Measurements from ENCODE around the gene NKX6-1.

NKX6-1 gene

GRCh38 chr4:84456157-84456556 lies 42.9 kb downstream of the NKX6-1 start:
- H3K9me3 ChIP-seq, result no peaks in the 10 kb centered on the region
- TF ChIP-seq, protein P1, sequence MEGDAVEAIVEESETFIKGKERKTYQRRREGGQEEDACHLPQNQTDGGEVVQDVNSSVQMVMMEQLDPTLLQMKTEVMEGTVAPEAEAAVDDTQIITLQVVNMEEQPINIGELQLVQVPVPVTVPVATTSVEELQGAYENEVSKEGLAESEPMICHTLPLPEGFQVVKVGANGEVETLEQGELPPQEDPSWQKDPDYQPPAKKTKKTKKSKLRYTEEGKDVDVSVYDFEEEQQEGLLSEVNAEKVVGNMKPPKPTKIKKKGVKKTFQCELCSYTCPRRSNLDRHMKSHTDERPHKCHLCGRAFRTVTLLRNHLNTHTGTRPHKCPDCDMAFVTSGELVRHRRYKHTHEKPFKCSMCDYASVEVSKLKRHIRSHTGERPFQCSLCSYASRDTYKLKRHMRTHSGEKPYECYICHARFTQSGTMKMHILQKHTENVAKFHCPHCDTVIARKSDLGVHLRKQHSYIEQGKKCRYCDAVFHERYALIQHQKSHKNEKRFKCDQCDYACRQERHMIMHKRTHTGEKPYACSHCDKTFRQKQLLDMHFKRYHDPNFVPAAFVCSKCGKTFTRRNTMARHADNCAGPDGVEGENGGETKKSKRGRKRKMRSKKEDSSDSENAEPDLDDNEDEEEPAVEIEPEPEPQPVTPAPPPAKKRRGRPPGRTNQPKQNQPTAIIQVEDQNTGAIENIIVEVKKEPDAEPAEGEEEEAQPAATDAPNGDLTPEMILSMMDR (IDR thresholded peaks at IDR 0.05), result no peak
- intact Hi-C loops (cut with DNase I; ENCODE audit: low total_unique reads), result no loop called here
- no peaks in the 10 kb centered on the region for H3K36me3 ChIP-seq
- no peak overlapping the region for H3K4me3 ChIP-seq
- no peaks in the 10 kb centered on the region for H3K4me1 ChIP-seq
- no peak overlapping the region for H3K27ac ChIP-seq
- no peak for DNase-seq
- H3K27me3 ChIP-seq, result no peaks in the 10 kb centered on the region

- no peak for DNase-seq
- TF ChIP-seq, protein P1 (IDR thresholded peaks at IDR 0.05), result no peak
- intact Hi-C loops (cut with DNase I; ENCODE audit: low total_unique reads), result no loop called here
- H3K4me1 ChIP-seq, result no peaks in the 10 kb centered on the region
- H3K36me3 ChIP-seq, result no peaks in the 10 kb centered on the region
- H3K4me3 ChIP-seq, result no peak overlapping the region
- no peaks in the 10 kb centered on the region for H3K27me3 ChIP-seq
- no peaks in the 10 kb centered on the region for H3K9me3 ChIP-seq
- H3K27ac ChIP-seq, result no peak overlapping the region
These were observed 43.4 kb downstream of the NKX6-1 start for GRCh38 chr4:84455697-84456096.

- no peaks in the 10 kb centered on the region for H3K27me3 ChIP-seq
- intact Hi-C loops (cut with DNase I; ENCODE audit: low total_unique reads), result no loop called here
These were observed 47.5 kb downstream of the NKX6-1 start for GRCh38 chr4:84451546-84451945.

GRCh38 chr4:84443523-84443922 lies 55.6 kb downstream of the NKX6-1 start:
- no peak overlapping the region for H3K27ac ChIP-seq
- no peak overlapping the region for H3K4me3 ChIP-seq
- H3K4me1 ChIP-seq, result no peaks in the 10 kb centered on the region
- DNase-seq, result no peak
- no peaks in the 10 kb centered on the region for H3K9me3 ChIP-seq
- TF ChIP-seq, protein P1 (IDR thresholded peaks at IDR 0.05), result no peak
- no peaks in the 10 kb centered on the region for H3K36me3 ChIP-seq
- peaks cover 0 to 4% of the 10 kb centered on the region in 2 donors for H3K27me3 ChIP-seq
- intact Hi-C loops (cut with DNase I; ENCODE audit: low total_unique reads), result no loop called here

More at GRCh38 chr4:84451546-84451945, 47.5 kb downstream of the NKX6-1 start:
- Histone ChIP-seq H3K36me3 (no peaks in the 10 kb centered on the region), H3K4me3 (no peak overlapping the region), H3K27ac (no peak overlapping the region), H3K9me3 (no peaks in the 10 kb centered on the region), H3K4me1 (no peaks in the 10 kb centered on the region)
- TF ChIP-seq, protein P1 (IDR thresholded peaks at IDR 0.05), result no peak
- DNase-seq, result no peak

GRCh38 chr4:84442778-84443177 lies 56.3 kb downstream of the NKX6-1 start:
- intact Hi-C loops (cut with DNase I; ENCODE audit: low total_unique reads), result no loop called here
- no peak for DNase-seq
- no peaks in the 10 kb centered on the region for H3K9me3 ChIP-seq
- H3K4me1 ChIP-seq, result no peaks in the 10 kb centered on the region
- H3K27ac ChIP-seq, result no peak overlapping the region
- no peaks in the 10 kb centered on the region for H3K36me3 ChIP-seq
- peaks cover 0 to 4% of the 10 kb centered on the region in 2 donors for H3K27me3 ChIP-seq
- no peak overlapping the region for H3K4me3 ChIP-seq
- TF ChIP-seq, protein P1 (IDR thresholded peaks at IDR 0.05), result no peak

Measured in tibial artery (tissue), 4 donors.